Activated gamma-delta T cell (primary cell): ENCODE data around the gene TMEM242.

ENCODE experiments used
- DNase-seq: peaks from one replicate; lab custom pipeline; 2025; lab: John Stamatoyannopoulos, UW

TMEM242 gene

DNA sequence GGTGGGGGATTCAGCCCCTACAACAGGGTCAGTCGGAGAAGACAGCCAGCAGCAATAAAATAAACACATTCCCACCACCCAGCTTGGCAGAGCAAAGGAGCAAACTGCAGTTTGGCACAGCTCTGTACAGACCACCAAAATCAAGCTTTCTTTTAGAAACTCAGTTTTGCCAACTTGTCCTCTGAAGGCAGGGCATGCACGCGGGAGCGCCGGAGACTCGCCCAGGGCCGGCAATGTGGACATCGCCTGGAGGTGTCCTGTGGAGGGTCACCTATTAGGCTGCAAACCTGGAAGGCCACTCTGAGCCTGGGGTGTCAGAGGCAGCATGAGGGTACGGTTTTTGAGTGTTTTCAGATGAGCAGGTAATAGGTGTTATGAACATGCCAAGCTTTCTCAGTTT lies 34.7 kb downstream of the TMEM242 start:
- DNase-seq = no peak

- DNase-seq = no peak
Observed at GRCh38 chr6:157287923-157288322, 35.4 kb downstream of the TMEM242 start.

DNA sequence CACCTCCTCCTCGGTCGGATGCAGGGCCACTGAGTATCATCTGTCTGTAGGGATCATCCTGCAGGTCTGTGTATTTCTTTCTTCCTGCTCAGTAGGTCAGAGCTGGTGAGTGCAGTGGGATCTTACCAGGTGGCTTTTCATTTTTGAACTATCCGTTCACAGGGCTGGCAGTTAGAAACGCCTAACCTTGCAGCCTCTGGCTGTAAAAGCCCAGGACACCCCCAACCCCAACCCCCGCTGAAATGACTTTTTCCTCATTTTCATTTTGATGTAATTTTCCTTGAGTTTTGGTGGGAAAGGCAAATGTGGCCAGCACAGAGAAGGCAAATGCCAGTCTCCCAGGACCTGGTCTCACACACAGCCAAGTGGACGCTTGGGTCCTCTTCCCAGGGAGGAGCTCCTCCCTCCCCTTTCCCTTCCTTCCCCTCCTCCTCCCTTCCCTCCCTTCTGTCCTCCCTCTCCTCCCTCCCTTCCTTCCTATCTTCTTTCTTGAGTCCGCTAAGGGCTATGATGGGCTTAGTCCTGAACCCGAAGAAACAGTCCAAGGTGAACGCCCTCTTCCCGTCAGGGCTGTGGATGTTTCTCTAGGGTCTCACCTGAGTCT lies 36.0 kb downstream of the TMEM242 start:
- no peak for DNase-seq

DNA sequence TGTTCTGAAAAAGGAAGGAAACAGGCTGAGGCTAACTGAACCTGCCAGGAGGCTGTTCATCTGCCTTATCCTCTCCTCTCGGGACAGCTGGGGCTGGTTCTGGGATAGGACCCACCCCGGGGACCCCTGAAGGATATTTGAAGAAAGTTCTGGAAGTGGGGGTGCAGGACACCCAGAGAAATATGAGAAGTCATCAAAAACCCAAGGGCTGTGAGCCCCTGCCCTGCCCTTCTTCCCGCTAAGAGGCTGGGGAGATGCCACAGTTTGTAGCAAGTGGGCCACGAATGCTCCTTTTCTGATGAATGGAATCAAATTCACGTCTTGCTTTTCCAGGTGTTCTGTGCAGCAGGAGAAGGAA lies 37.9 kb downstream of the TMEM242 start:
- no peak for DNase-seq

DNA sequence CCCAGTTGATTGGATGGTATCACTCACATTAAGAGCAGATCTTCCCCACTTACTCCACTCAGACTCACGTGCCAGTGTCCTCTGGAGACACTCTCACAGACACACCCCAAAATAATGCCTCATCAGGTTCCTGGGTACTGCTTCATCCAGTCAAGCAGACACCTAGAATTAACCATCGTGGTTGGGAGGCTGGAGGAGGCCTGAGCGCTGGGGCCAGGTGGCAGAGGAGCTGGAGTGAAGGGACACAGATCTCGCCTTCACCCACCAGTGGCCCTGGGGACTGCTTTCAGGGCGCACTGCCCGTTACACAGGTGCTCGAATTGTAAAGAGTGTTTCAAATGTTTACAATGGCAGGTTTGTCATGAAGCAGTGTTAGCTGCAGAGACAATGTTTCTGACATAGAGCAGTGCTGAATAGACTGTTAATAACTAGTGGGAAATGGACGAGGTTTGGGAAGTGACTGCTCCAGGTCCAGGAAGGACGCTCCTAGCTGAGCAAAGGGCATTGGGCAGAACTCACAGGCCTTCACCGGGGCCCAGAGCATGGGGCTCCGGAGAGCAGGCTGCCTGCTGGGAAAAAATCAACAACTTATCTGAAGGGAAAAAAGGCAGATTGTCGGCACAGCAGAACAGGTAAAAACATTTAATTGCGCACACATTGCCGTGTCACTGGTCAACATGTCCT lies 38.4 kb downstream of the TMEM242 start:
- DNase-seq = no peak

DNA sequence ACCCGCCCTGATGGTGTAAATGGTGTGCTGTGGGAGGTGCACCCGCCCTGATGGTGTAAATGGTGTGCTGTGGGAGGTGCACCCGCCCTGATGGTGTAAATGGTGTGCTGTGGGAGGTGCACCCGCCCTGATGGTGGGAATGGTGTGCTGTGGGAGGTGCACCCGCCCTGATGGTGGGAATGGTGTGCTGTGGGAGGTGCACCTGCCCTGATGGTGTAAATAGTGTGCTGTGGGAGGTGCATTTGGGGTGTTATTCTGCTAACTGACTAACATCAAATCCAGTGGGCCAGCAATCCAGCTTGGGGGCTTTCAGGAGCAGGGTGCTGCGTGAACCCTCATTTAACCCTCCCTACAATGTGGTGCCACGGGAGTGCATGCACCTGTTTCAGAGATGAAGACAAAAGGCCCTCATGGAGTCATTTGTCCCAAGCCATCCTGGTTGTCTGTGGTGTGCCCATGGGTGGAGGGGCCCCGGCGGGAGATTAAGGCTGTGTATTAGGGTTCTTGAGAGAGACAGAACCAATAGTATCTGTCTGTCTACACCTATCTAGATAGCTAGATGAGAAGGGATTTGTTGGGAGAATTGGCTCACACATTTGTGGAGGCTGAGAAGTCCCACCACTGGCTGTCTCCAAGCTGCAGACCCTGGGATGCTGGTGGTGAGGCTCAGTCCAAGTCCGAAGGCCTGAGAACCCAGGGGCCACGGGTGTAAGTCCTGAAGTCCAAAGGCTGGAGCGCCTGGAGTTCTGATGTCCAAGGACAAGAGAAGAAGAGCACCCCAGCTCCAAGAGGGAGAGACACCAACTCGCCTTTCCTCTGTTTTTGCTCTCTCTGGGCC lies 39.2 kb downstream of the TMEM242 start:
- DNase-seq = no peak

DNA sequence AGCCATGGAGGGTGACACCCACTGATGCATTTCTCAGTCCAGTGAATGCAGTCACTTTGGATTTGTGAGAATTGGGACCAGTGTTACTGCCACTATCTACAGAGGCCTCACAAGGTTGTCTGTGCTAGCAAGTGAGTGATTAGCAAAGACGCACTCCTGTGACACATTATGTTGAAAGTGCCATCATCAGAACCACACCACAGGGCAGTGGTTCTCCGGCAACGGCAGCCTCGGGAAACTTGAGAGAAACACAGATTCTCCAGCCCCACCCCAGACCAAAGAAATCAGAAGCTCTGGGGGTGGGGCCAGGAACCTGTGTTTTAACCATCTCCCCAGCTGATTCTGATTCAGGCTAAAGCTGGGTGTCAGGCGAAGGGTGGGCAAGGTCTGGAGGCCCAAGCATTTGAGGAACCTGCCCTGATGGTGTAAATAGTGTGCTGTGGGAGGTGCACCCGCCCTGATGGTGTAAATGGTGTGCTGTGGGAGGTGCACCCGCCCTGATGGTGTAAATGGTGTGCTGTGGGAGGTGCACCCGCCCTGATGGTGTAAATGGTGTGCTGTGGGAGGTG lies 39.9 kb downstream of the TMEM242 start:
- DNase-seq = no peak

- DNase-seq = no peak
Observed at GRCh38 chr6:157282284-157282683, 41.0 kb downstream of the TMEM242 start.

- DNase-seq = no peak
Observed at GRCh38 chr6:157281570-157281969, 41.7 kb downstream of the TMEM242 start.

- no peak for DNase-seq
Observed at GRCh38 chr6:157280947-157281346, 42.4 kb downstream of the TMEM242 start.

- no peak for DNase-seq
Observed at GRCh38 chr6:157280157-157280556, 43.2 kb downstream of the TMEM242 start.

DNA sequence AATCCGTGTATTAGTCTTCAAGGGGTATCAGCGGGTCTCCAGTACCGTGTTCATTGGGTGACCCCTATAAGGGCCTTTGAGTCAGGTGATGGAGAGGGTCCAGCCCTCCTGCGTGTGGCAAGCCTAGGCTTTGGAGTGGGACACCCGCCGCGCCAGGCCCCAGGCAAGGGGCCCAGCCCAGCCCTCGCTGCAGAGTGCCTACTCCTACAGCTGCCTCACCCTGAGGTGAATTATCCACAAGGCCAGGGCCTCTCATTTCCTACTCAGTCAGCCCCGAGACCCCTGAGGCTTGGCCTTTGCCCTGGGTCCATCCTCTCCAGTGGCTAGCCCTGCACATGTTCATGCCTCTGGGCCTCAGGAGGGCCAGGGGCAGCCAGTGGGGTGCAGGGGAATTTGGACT lies 45.1 kb downstream of the TMEM242 start:
- no peak for DNase-seq

DNA sequence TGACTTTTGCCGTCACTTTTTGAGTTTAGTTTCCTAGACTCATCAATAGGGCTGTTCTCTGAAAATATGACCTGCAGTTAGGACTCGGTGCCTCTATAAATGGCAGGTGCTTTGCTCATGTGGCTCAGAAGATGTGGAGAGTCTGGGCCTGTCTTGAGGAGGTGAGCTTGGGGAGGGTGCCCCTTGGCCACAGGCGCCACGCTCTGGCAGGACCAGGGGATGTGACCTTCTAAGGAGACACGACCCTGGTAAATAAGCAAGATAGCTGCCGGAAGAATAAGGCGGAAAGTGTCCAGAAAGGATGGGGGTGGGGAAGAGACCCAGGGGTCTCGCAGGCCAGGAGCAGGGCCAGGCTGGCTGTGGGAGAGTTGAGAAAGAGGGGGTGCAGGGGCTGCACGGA lies 46.6 kb downstream of the TMEM242 start:
- DNase-seq = no peak

- DNase-seq = no peak
Observed at GRCh38 chr6:157276134-157276532, 47.2 kb downstream of the TMEM242 start.

DNA sequence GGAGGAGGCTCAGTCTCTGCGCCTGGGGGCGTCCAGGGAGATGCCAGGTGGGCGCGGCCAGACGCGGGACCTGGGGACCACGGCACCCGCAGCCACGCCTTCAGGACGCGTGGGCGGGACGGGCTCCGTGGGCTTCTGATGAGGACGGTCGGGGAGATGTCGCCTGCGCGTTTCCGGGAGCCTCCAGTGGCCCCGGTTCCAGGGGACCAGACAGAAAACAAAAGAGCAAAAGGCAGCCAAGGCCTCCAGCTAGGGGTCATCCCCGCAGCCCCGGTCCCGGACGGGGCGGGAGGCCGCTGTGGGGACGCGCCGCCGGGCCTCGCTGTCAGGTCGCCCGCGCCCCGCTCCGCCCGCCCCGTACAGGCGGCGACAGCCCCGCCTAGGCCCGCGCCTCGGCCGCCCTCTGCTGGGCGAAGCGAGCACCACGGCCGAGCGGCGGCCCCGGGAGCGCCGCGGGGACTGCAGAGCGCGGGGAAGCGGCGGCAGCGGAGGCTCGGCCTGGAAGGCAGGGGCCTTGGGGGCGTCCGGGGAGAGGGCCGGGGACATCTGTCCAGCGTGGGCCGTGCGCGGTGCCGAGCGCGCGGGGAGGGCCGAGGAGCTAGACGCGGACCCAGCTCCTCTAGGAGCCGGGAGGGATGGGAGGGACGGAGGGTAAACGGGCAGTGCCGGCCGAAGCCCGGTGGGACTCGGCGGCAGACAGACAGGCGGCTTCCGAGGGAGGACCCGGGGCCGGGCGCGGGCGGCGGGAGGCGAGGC lies 48.7 kb downstream of the TMEM242 start:
- DNase-seq = peak; percentile 70

DNA sequence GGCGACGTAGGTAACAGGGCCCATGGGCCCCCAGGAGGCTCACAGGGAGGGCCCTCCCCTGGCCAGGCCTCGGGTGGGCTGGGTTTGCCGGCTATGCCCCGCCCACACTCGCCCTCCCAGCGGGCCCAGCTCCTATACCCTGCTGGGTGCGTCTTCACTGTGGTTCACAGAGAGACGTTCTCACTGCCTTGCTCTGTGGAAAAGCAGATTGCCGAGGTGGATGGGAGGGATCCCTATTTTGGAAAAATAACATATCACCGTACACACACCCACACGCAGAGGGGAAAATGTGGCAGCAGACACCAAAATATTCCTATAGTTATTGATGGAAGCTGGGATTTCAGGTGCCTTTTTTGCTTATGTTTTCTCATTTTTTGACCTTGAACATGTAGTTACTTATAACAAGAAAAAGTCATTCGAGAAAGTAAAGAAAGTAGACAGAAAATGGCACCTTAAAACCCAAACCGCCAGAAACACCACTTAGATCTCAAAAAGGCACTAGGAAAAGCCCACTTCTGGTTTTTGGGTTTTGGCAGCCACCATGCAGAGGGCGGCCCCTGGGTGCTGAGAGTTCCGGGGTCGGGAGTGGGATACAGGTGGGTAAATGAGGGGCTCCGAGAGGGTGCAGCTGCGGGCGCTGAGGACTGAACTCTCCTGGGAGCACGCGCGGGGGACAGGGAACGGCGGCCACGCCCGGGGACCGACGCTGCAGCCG lies 49.4 kb downstream of the TMEM242 start:
- peak; percentile 40 for DNase-seq

GRCh38 chr6:157272866-157273755 lies 50.2 kb downstream of the TMEM242 start:
- no peak for DNase-seq

- no peak for DNase-seq
Observed at GRCh38 chr6:157272372-157272771, 50.9 kb downstream of the TMEM242 start.

DNA sequence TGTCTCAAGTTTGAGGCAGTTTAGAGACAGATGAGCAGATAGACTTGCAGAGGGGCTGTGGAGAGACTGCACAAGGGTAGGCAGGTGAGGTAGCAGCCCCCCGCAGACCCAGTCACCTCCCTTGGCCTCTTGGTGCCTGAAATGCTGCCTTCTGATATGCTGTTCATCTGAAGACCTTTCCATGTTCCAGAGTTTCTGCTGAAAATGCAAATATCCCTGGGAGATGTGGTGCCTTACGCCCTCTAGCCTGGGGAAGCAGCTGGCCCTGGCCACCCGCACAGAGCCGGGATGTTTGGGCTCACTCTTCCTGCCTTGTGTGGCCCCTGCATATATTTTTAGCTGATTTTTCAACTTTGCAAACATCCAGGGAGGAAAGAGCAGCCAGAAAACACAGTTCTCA lies 51.4 kb downstream of the TMEM242 start:
- DNase-seq = no peak

DNA sequence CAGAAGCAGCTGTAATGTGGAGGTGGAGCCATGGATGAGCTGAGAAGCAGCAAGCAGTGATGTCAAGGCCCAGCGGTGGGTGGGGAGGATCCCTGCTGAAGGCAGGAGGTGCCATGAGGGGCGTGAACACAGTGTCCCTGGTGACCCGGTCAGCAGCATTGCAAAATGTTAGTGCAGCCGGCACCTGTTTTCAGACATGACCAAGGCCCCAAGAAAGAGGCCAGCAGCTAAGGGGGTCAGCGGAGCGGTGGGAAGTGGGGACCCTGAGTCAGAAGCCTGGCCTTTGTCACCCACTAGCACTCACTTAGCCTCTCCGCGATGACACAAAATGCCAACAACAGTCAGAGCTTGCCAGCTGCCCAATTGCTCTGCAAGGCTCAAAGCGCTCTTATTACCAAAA lies 51.9 kb downstream of the TMEM242 start:
- no peak for DNase-seq
